ENCODE data around the gene FGFBP1. TPM values are rescaled to one million over a fixed set of nuclear protein-coding genes. Genes with fewer than 3 reads are reported as not detected.

FGFBP1 gene
- total RNA-seq, 1 donor from 2014 or later, result not detected

- peak; percentile 94 for TF ChIP-seq CTCF (IDR thresholded peaks at IDR 0.05)
- H3K4me1 Mint-ChIP-seq (ENCODE audit: low read depth), result no peaks in the 10 kb centered on the region
- no peak overlapping the region for H3K27ac Mint-ChIP-seq (ENCODE audit: unreplicated experiment)
- peaks cover 5% of the 10 kb centered on the region for H3K27me3 Mint-ChIP-seq (ENCODE audit: low read depth)
- no peaks in the 10 kb centered on the region for H3K36me3 Mint-ChIP-seq (ENCODE audit: low read depth)
- DNase-seq (ENCODE audit: low spot score), result no peak
- no peak overlapping the region for H3K4me3 Mint-ChIP-seq (ENCODE audit: unreplicated experiment)
- no peaks in the 10 kb centered on the region for H3K9me3 Mint-ChIP-seq (ENCODE audit: low read depth)
Measured at GRCh38 chr4:15956179-15956850, 17.8 kb upstream of the FGFBP1 start.

GRCh38 chr4:15955670-15956069 is 17.1 kb upstream of the FGFBP1 start:
- H3K36me3 Mint-ChIP-seq (ENCODE audit: low read depth), result no peaks in the 10 kb centered on the region
- no peak overlapping the region for H3K27ac Mint-ChIP-seq (ENCODE audit: unreplicated experiment)
- no peak overlapping the region for H3K4me3 Mint-ChIP-seq (ENCODE audit: unreplicated experiment)
- H3K9me3 Mint-ChIP-seq (ENCODE audit: low read depth), result no peaks in the 10 kb centered on the region
- DNase-seq (ENCODE audit: low spot score), result no peak
- H3K27me3 Mint-ChIP-seq (ENCODE audit: low read depth), result peaks cover 4% of the 10 kb centered on the region
- no peaks in the 10 kb centered on the region for H3K4me1 Mint-ChIP-seq (ENCODE audit: low read depth)
- TF ChIP-seq CTCF (IDR thresholded peaks at IDR 0.05), result no peak

GRCh38 chr4:15953625-15954024 is 15.1 kb upstream of the FGFBP1 start:
- no peaks in the 10 kb centered on the region for H3K36me3 Mint-ChIP-seq (ENCODE audit: low read depth)
- no peak overlapping the region for H3K4me3 Mint-ChIP-seq (ENCODE audit: unreplicated experiment)
- no peaks in the 10 kb centered on the region for H3K9me3 Mint-ChIP-seq (ENCODE audit: low read depth)
- no peak for DNase-seq (ENCODE audit: low spot score)
- no peak overlapping the region for H3K27ac Mint-ChIP-seq (ENCODE audit: unreplicated experiment)
- H3K4me1 Mint-ChIP-seq (ENCODE audit: low read depth), result no peaks in the 10 kb centered on the region
- TF ChIP-seq CTCF (IDR thresholded peaks at IDR 0.05), result no peak
- H3K27me3 Mint-ChIP-seq (ENCODE audit: low read depth), result peaks cover 1% of the 10 kb centered on the region

GRCh38 chr4:15951781-15952180 is 13.2 kb upstream of the FGFBP1 start:
- no peak for TF ChIP-seq CTCF (IDR thresholded peaks at IDR 0.05)
- H3K36me3 Mint-ChIP-seq (ENCODE audit: low read depth), result no peaks in the 10 kb centered on the region
- no peaks in the 10 kb centered on the region for H3K9me3 Mint-ChIP-seq (ENCODE audit: low read depth)
- H3K4me1 Mint-ChIP-seq (ENCODE audit: low read depth), result no peaks in the 10 kb centered on the region
- H3K27ac Mint-ChIP-seq (ENCODE audit: unreplicated experiment), result no peak overlapping the region
- peaks cover 1% of the 10 kb centered on the region for H3K27me3 Mint-ChIP-seq (ENCODE audit: low read depth)
- no peak for DNase-seq (ENCODE audit: low spot score)
- H3K4me3 Mint-ChIP-seq (ENCODE audit: unreplicated experiment), result no peak overlapping the region

- Mint-ChIP-seq H3K36me3 (ENCODE audit: low read depth) (no peaks in the 10 kb centered on the region), H3K27ac (ENCODE audit: unreplicated experiment) (no peak overlapping the region), H3K9me3 (ENCODE audit: low read depth) (no peaks in the 10 kb centered on the region), H3K4me3 (ENCODE audit: unreplicated experiment) (no peak overlapping the region), H3K27me3 (ENCODE audit: low read depth) (no peaks in the 10 kb centered on the region), H3K4me1 (ENCODE audit: low read depth) (no peaks in the 10 kb centered on the region)
- DNase-seq (ENCODE audit: low spot score), result no peak
- no peak for TF ChIP-seq CTCF (IDR thresholded peaks at IDR 0.05)
Measured at GRCh38 chr4:15948826-15949225, 10.3 kb upstream of the FGFBP1 start.
